ENCODE results near the gene AKAP8L.
"Not testable (repeated sequence)": the region's sequence is repeated elsewhere in the genome, so short reads cannot be mapped to it uniquely, and the experiment has no call there.

The AKAP8L gene

DNA sequence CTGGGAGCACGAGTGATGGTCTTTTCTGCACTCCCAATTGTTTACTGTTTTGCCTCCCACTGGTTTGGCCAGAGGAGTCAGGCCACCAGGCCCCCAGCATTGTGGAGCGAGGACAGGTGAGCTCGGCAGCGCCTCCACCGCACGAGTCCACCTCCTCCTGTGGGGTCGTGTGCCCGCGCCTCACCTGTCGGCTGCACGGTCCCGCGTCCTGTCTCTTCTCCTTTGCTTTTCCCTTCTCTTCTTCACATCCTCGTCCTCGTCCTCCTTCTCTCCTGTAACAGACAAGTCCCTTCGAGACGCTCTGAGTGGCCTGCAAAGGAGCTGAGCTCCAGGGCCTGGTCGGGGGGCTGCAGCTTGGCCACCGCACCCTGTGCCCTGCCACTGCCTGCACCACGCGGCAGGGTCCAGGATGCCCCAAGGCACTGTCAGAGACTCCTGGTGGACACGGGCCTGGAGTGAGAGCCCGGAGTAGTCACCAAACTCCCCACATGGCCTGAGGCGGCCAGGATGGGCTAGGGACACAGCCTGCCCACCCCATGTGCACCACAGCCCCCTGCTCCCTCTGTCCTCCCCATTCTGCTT is 50.6 kb downstream of the AKAP8L start:
- no peak overlapping the region for H3K27ac Mint-ChIP-seq
- peaks cover 62% of the 10 kb centered on the region for H3K36me3 Mint-ChIP-seq (ENCODE audit: low read depth)
- H3K4me3 Mint-ChIP-seq, result no peak overlapping the region
- H3K27me3 Mint-ChIP-seq (ENCODE audit: low read depth), result no peaks in the 10 kb centered on the region
- H3K9me3 Mint-ChIP-seq, result no peaks in the 10 kb centered on the region
- TF ChIP-seq, protein P1, sequence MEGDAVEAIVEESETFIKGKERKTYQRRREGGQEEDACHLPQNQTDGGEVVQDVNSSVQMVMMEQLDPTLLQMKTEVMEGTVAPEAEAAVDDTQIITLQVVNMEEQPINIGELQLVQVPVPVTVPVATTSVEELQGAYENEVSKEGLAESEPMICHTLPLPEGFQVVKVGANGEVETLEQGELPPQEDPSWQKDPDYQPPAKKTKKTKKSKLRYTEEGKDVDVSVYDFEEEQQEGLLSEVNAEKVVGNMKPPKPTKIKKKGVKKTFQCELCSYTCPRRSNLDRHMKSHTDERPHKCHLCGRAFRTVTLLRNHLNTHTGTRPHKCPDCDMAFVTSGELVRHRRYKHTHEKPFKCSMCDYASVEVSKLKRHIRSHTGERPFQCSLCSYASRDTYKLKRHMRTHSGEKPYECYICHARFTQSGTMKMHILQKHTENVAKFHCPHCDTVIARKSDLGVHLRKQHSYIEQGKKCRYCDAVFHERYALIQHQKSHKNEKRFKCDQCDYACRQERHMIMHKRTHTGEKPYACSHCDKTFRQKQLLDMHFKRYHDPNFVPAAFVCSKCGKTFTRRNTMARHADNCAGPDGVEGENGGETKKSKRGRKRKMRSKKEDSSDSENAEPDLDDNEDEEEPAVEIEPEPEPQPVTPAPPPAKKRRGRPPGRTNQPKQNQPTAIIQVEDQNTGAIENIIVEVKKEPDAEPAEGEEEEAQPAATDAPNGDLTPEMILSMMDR (IDR thresholded peaks at IDR 0.05; ENCODE audit: unreplicated experiment in 3 of 3), result no peak
- no peaks in the 10 kb centered on the region for H3K4me1 Mint-ChIP-seq

DNA sequence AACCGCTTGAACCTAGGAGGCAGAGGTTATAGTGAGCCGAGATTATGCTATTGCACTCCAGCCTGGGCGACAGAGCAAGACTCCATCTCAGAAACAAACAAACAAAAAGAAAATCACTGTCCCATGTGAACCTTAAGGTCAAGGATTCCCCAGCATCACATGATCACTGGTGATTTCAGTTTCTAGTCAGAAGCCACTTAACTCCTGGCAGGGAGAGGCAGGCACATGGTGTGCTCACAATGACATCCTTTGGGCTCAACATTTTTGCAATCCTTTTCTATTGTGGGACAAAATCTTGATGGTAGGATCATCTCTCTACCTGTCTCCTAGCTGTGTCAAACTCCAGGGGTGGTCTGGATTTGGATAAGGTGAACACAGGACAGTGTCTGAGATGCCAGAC is 51.3 kb downstream of the AKAP8L start:
- Mint-ChIP-seq H3K36me3 (ENCODE audit: low read depth) (peaks cover 61% of the 10 kb centered on the region), H3K4me3 (no peak overlapping the region), H3K4me1 (no peaks in the 10 kb centered on the region), H3K27me3 (ENCODE audit: low read depth) (no peaks in the 10 kb centered on the region), H3K27ac (no peak overlapping the region), H3K9me3 (no peaks in the 10 kb centered on the region)
- TF ChIP-seq, protein P1 (IDR thresholded peaks at IDR 0.05; ENCODE audit: unreplicated experiment in 3 of 3), result no peak

DNA sequence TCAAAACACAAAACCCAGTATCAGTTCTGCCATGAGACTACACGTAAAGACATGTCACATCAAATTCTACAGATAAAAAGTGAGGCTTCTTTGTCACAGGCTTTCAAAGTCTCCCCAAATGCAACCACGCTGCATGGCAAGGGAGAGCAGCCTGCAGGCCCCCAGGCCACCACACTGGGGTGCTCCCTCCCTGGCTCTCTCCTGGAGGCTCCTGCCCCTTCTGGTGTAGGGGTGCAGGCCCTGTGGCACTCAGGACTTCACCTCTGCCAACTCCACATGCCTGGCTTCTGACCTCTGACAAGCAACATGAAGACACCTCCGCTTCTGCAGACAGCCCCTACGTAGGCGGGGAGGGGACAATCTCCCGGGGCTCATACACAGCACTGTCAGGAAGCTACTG is 53.5 kb downstream of the AKAP8L start:
- TF ChIP-seq, protein P1 (IDR thresholded peaks at IDR 0.05; ENCODE audit: unreplicated experiment in 3 of 3), result no peak
- H3K9me3 Mint-ChIP-seq, result no peaks in the 10 kb centered on the region
- H3K27me3 Mint-ChIP-seq (ENCODE audit: low read depth), result no peaks in the 10 kb centered on the region
- H3K27ac Mint-ChIP-seq, result no peak overlapping the region
- peaks cover 70% of the 10 kb centered on the region for H3K36me3 Mint-ChIP-seq (ENCODE audit: low read depth)
- no peaks in the 10 kb centered on the region for H3K4me1 Mint-ChIP-seq
- no peak overlapping the region for H3K4me3 Mint-ChIP-seq

DNA sequence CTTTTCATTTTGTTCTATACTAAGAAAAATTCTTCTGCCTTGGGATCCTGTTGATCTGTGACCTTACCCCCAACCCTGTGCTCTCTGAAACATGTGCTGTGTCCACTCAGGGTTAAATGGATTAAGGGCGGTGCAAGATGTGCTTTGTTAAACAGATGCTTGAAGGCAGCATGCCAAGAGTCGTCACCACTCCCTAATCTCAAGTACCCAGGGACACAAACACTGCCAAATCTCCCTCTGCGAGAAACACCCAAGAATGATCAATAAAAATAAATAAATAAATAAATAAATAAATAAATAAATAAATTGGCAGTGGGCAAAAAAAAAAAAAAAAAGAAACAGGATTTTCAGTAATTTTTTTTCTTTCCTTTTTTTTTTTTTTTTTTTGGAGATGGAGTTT is 55.0 kb downstream of the AKAP8L start:
- not testable (repeated sequence) for H3K27ac Mint-ChIP-seq; H3K9me3 Mint-ChIP-seq; H3K4me3 Mint-ChIP-seq; H3K4me1 Mint-ChIP-seq; H3K27me3 Mint-ChIP-seq (ENCODE audit: low read depth)
- H3K36me3 Mint-ChIP-seq (ENCODE audit: low read depth), result peaks cover 79% of the 10 kb centered on the region

DNA sequence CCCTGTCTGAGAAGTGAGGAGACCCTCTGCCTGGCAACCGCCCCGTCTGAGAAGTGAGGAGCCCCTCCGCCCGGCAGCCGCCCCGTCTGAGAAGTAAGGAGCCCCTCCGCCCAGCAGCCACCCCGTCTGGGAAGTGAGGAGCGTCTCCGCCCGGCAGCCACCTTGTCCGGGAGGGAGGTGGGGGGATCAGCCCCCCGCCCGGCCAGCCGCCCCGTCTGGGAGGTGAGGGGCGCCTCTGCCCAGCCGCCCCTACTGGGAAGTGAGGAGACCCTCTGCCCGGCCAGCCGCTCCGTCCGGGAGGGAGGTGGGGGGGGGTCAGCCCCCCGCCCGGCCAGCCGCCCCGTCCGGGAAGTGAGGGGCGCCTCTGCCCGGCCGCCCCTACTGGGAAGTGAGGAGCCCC is 55.7 kb downstream of the AKAP8L start:
- H3K9me3 Mint-ChIP-seq; H3K27ac Mint-ChIP-seq; H3K27me3 Mint-ChIP-seq (ENCODE audit: low read depth); H3K4me3 Mint-ChIP-seq; H3K4me1 Mint-ChIP-seq: not testable (repeated sequence)
- H3K36me3 Mint-ChIP-seq (ENCODE audit: low read depth), result peaks cover 79% of the 10 kb centered on the region

DNA sequence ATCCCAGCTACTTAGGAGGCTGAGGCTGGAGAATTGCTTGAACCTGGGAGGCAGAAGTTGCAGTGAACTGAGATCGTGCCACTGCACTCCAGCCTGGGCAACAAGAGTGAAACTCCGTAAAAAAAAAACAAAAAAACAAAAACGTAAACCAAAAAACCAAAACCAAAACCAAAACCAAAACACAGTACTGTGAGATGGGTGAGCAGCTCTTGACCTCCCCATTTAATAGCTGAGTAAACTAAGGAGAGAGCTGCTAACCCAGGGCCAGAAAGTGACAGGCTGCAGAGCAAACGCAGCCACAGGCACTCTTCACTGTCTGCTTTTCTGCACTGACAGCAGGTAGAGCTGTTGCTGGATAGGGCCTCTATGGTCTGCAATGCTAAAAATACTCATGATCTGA is 58.8 kb downstream of the AKAP8L start:
- not testable (repeated sequence) for H3K4me1 Mint-ChIP-seq; H3K27me3 Mint-ChIP-seq (ENCODE audit: low read depth); H3K27ac Mint-ChIP-seq; H3K4me3 Mint-ChIP-seq; H3K9me3 Mint-ChIP-seq
- H3K36me3 Mint-ChIP-seq (ENCODE audit: low read depth), result peaks cover 71% of the 10 kb centered on the region

DNA sequence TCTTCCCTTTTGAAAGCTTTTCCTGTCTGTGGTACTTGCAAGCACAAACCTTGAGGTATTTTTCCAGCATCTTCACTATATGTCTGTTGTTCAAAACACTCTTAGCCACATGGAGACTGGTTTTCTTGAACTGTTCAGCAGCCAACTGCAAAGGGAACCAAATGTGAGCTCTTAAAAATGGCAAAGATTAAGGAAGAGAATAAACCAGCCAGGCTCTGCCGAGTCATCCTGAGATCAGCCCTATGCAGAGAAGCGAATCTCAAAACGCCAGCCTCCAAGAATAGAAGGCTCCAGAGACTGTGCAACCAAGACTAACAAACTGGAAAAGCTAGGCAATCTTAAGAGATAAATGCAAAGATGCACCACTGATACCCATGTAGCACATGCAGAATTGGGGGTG is 59.9 kb downstream of the AKAP8L start:
- Mint-ChIP-seq H3K4me1 (no peaks in the 10 kb centered on the region), H3K4me3 (no peak overlapping the region), H3K36me3 (ENCODE audit: low read depth) (peaks cover 73% of the 10 kb centered on the region), H3K9me3 (no peaks in the 10 kb centered on the region), H3K27me3 (ENCODE audit: low read depth) (no peaks in the 10 kb centered on the region), H3K27ac (no peak overlapping the region)
- TF ChIP-seq, protein P1 (IDR thresholded peaks at IDR 0.05; ENCODE audit: unreplicated experiment in 3 of 3), result no peak
